SK-N-SH (cell line): ENCODE data around the gene SFXN1. TPM values are rescaled to one million over a fixed set of nuclear protein-coding genes. Genes with fewer than 3 reads are reported as not detected.

Experiments used
- CTCF ChIA-PET: fragments of 300-600, 350-600 bp; formaldehyde crosslinking; extraction: SDS; loops from one replicate; lab custom pipeline; 2021; lab: Yijun Ruan, JAX
- POLR2A ChIA-PET: fragments of 350-600 bp; sonication (Branson Sonifier 250); formaldehyde crosslinking; extraction: SDS; loops from one replicate; lab custom pipeline; 2020; ENCODE audit warnings: antibody characterized with exemption, inconsistent platforms; lab: Yijun Ruan, JAX
- DNase-seq: peaks from one replicate; pipeline ENCODE4 v3.0.0; 2012
- H2AFZ ChIP-seq: fragments of 200-600 bp; sonication (generic); 2 replicates; pipeline ENCODE4 v1.8.1; 2016; ENCODE audit warnings: antibody characterized with exemption, mild to moderate bottlenecking, low read depth
- H3F3A ChIP-seq: fragments of 200-600 bp; sonication (generic); replicated peaks from 2 replicates; pipeline ENCODE3; 2016; ENCODE audit warnings: antibody characterized with exemption, mild to moderate bottlenecking; ENCODE audit not compliant: insufficient read depth
- H3K27ac ChIP-seq, 2 experiments: fragments of 200-500 bp in 1 of 2; fragments of 200-600 bp in 1 of 2; sonication (Bioruptor generic) in 1 of 2; sonication (generic), shearing (Covaris generic) in 1 of 2; 2 replicates each; pipeline versions ENCODE4 v1.5.1 to v1.6.1; 2014 to 2016; ENCODE audit warnings: low read depth in 2 of 2, inconsistent platforms in 1 of 2, low read length in 1 of 2, mild to moderate bottlenecking in 1 of 2, mixed read lengths in 1 of 2
- H3K27me3 ChIP-seq: fragments of 200-600 bp; sonication (generic), shearing (Covaris generic); 2 replicates; pipeline ENCODE4 v1.6.1; 2016; ENCODE audit warnings: mixed run types; ENCODE audit not compliant: insufficient read depth
- H3K36me3 ChIP-seq, 2 experiments: fragments of 200-500 bp in 1 of 2; fragments of 200-600 bp in 1 of 2; sonication (Bioruptor generic) in 1 of 2; sonication (generic) in 1 of 2; replicated peaks in 1 of 2; 2 replicates each; pipeline versions ENCODE3 to v1.5.1; 2014 to 2016; ENCODE audit warnings: low read length in 1 of 2, mild to moderate bottlenecking in 1 of 2; ENCODE audit not compliant: insufficient read depth in 2 of 2, control insufficient read depth in 1 of 2
- H3K4me1 ChIP-seq, 2 experiments: fragments of 200-500 bp in 1 of 2; fragments of 200-600 bp in 1 of 2; sonication (Bioruptor generic) in 1 of 2; sonication (generic), shearing (Covaris generic) in 1 of 2; 2 replicates each; pipeline versions ENCODE4 v1.5.1 to v1.6.1; 2014 to 2016; ENCODE audit warnings: low read depth in 1 of 2, low read length in 1 of 2, mixed run types in 1 of 2; ENCODE audit not compliant: insufficient read depth in 2 of 2, control insufficient read depth in 1 of 2
- H3K4me2 ChIP-seq: fragments of 200-600 bp; sonication (generic), shearing (Covaris generic); 2 replicates; pipeline ENCODE4 v1.6.1; 2017; ENCODE audit warnings: mixed run types
- H3K4me3 ChIP-seq, 2 experiments: fragments of 200-500 bp in 1 of 2; fragments of 200-600 bp in 1 of 2; sonication (Bioruptor generic) in 1 of 2; sonication (generic), shearing (Covaris generic) in 1 of 2; 2 replicates each; pipeline versions ENCODE4 v1.5.1 to v1.8.1; 2014 to 2016; ENCODE audit warnings: low read depth in 2 of 2, inconsistent platforms in 1 of 2, low read length in 1 of 2, mild to moderate bottlenecking in 1 of 2, mixed read lengths in 1 of 2, moderate library complexity in 1 of 2
- H3K79me2 ChIP-seq: fragments of 200-600 bp; sonication (generic); 2 replicates; pipeline ENCODE4 v1.8.1; 2017; ENCODE audit warnings: mild to moderate bottlenecking; ENCODE audit not compliant: insufficient read depth
- H3K9ac ChIP-seq: fragments of 200-600 bp; sonication (generic); 2 replicates; pipeline ENCODE4 v1.6.1; 2017; ENCODE audit warnings: mixed run types
- H3K9me2 ChIP-seq: fragments of 200-600 bp; sonication (generic); 2 replicates; pipeline ENCODE4 v1.6.1; 2017; ENCODE audit warnings: mixed run types
- H3K9me3 ChIP-seq: fragments of 200-600 bp; sonication (generic); 2 replicates; pipeline ENCODE4 v1.6.1; 2017; ENCODE audit warnings: mixed run types, mild to moderate bottlenecking, moderate library complexity
- H4K20me1 ChIP-seq: fragments of 200-600 bp; sonication (generic); 2 replicates; pipeline ENCODE4 v1.6.1; 2017; ENCODE audit warnings: mild to moderate bottlenecking, mixed run types; ENCODE audit not compliant: insufficient read depth
- CHD2 ChIP-seq: fragments of 150-350 bp; IDR thresholded peaks from 2 replicates; pipeline ENCODE4 v1.6.1; 2018; ENCODE audit warnings: low read length; ENCODE audit not compliant: partially characterized antibody
- EZH2phosphoT487 ChIP-seq: fragments of 200-600 bp; sonication (generic); IDR thresholded peaks from 2 replicates; pipeline ENCODE4 v1.6.1; 2017; ENCODE audit warnings: low read depth, mixed run types, mild to moderate bottlenecking, antibody characterized with exemption, moderate library complexity, borderline replicate concordance
- FOXJ3 ChIP-seq: sonication (generic); formaldehyde crosslinking; IDR thresholded peaks from 2 replicates; pipeline ENCODE4 v1.5.1; 2020; ENCODE audit warnings: mild to moderate bottlenecking, missing genetic modification reagents
- GABPA ChIP-seq: IDR thresholded peaks from 2 replicates; pipeline ENCODE4 v1.4.0; 2012; ENCODE audit warnings: low read depth, mild to moderate bottlenecking
- JUND ChIP-seq: IDR thresholded peaks from 2 replicates; pipeline ENCODE4 v1.4.0; 2012
- MEF2A ChIP-seq: IDR thresholded peaks from 2 replicates; pipeline ENCODE4 v1.4.0; 2012; ENCODE audit warnings: low read depth, borderline replicate concordance
- MXI1 ChIP-seq: IDR thresholded peaks from 2 replicates; pipeline ENCODE4 v1.6.1; 2012; ENCODE audit warnings: mild to moderate bottlenecking, low read depth, low read length, improper control_type of control experiment
- NFIC ChIP-seq: IDR thresholded peaks from 2 replicates; pipeline ENCODE4 v1.4.0; 2012; ENCODE audit warnings: borderline replicate concordance
- NRF1 ChIP-seq: IDR thresholded peaks from 2 replicates; pipeline ENCODE4 v1.6.1; 2012; ENCODE audit warnings: low read depth, mild to moderate bottlenecking, low read length
- POLR2AphosphoS5 ChIP-seq: IDR thresholded peaks from 2 replicates; pipeline ENCODE4 v1.6.1; 2012; ENCODE audit warnings: low read depth, low read length
- RAD21 ChIP-seq: IDR thresholded peaks from 2 replicates; pipeline ENCODE4 v1.6.1; 2012; ENCODE audit warnings: mild to moderate bottlenecking, low read length
- RCOR1 ChIP-seq: fragments of 150-350 bp; IDR thresholded peaks from 2 replicates; pipeline ENCODE4 v1.6.1; 2017; ENCODE audit warnings: antibody characterized with exemption, low read length
- RFX5 ChIP-seq: IDR thresholded peaks from 2 replicates; pipeline ENCODE4 v1.6.1; 2012; ENCODE audit warnings: mild to moderate bottlenecking, improper control_type of control experiment, low read length
- TCF12 ChIP-seq: IDR thresholded peaks from 2 replicates; pipeline ENCODE4 v1.4.0; 2012
- USF2 ChIP-seq: fragments of 150-350 bp; IDR thresholded peaks from 2 replicates; pipeline ENCODE4 v1.6.1; 2017; ENCODE audit warnings: antibody characterized with exemption, low read length, low read depth, borderline replicate concordance
- WGBS: methylation state at CpG from one replicate; pipeline ENCODE4 v1.1.6; 2017; ENCODE audit warnings: low lambda C conversion rate; 5-methylcytosine and 5-hydroxymethylcytosine counted together
- polyA plus RNA-seq, 3 experiments: library from polyadenylated mRNA; depleted of rRNA; stranded (reverse); fragments of >200 nt; gene quantifications; 2 replicates each; pipeline ENCODE4 v1.2.3, GENCODE V29; 2012
- TF ChIP-seq, protein P1 (sequence below): fragments of 200-600 bp; sonication (generic); IDR thresholded peaks from 2 replicates; pipeline ENCODE4 v1.6.1; 2017; ENCODE audit warnings: antibody characterized with exemption, mild to moderate bottlenecking, moderate library complexity
- TF ChIP-seq, protein P2 (sequence below): fragments of 150-350 bp; IDR thresholded peaks from 2 replicates; pipeline ENCODE4 v1.6.1; 2016; ENCODE audit warnings: mild to moderate bottlenecking, low read depth, low read length
- TF ChIP-seq, protein P3 (sequence below): IDR thresholded peaks from 2 replicates; pipeline ENCODE4 v1.4.0; 2012; ENCODE audit warnings: low read depth, borderline replicate concordance

The SFXN1 gene
- polyA plus RNA-seq, 1 of the 3 experiments (the other 2 are of a cell fraction) = 73.6 TPM

- H3K4me3 ChIP-seq = no peak overlapping the region; a peak in 2 of 4 replicates
- H3K36me3 ChIP-seq = no peaks in the 10 kb centered on the region
- H2AFZ ChIP-seq = no peak overlapping the region; the same call in 1 of the 2 replicates
- H3K4me1 ChIP-seq = no peaks in the 10 kb centered on the region; a peak in 1 of 4 replicates
- H3K9me3 ChIP-seq = no peaks in the 10 kb centered on the region
- no peak overlapping the region for H3K9ac ChIP-seq
- no peaks in the 10 kb centered on the region for H3F3A ChIP-seq
- ChIA-PET CTCF (interaction anchor here (0.6 to 3.2 kb wide), 42 partner anchors 9 to 565 kb away, joined by 3 to 40 read pairs (median 4); partner anchors contain the start of genes DRD1 and SFXN1), POLR2A (interaction anchor here (1.4 kb wide), 1 partner anchor 14 kb away, joined by 5 read pairs; the partner anchor contains the start of gene SFXN1)
- no peaks in the 10 kb centered on the region for H4K20me1 ChIP-seq
- TF ChIP-seq, protein P1, sequence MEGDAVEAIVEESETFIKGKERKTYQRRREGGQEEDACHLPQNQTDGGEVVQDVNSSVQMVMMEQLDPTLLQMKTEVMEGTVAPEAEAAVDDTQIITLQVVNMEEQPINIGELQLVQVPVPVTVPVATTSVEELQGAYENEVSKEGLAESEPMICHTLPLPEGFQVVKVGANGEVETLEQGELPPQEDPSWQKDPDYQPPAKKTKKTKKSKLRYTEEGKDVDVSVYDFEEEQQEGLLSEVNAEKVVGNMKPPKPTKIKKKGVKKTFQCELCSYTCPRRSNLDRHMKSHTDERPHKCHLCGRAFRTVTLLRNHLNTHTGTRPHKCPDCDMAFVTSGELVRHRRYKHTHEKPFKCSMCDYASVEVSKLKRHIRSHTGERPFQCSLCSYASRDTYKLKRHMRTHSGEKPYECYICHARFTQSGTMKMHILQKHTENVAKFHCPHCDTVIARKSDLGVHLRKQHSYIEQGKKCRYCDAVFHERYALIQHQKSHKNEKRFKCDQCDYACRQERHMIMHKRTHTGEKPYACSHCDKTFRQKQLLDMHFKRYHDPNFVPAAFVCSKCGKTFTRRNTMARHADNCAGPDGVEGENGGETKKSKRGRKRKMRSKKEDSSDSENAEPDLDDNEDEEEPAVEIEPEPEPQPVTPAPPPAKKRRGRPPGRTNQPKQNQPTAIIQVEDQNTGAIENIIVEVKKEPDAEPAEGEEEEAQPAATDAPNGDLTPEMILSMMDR = peak; percentile 68
- no peak for TF ChIP-seq CHD2
- TF ChIP-seq RAD21 = peak; percentile 51; the same call in 1 of the 2 replicates
- no peaks in the 10 kb centered on the region for H3K27me3 ChIP-seq
- no peaks in the 10 kb centered on the region for H3K9me2 ChIP-seq
- DNase-seq = peak; percentile 62
- no peak overlapping the region for H3K4me2 ChIP-seq
- H3K27ac ChIP-seq = no peak overlapping the region
- WGBS = 42% methylated on average over 11 of the region's 11 CpGs
- H3K79me2 ChIP-seq = no peaks in the 10 kb centered on the region
Observed at GRCh38 chr5:175464074-175464941, 14.1 kb upstream of the SFXN1 start.

- no peaks in the 10 kb centered on the region for H3K27me3 ChIP-seq
- ChIA-PET POLR2A (interaction anchor here (1.4 kb wide), 1 partner anchor 13 kb away, joined by 5 read pairs; the partner anchor contains the start of gene SFXN1), CTCF (interaction anchor here (0.6 to 3.2 kb wide), 38 partner anchors 9 to 566 kb away, joined by 3 to 40 read pairs (median 4); partner anchors contain the start of genes DRD1 and SFXN1)
- no peaks in the 10 kb centered on the region for H3K36me3 ChIP-seq
- no peak overlapping the region; a peak in 1 of 4 replicates for H3K4me3 ChIP-seq
- DNase-seq = no peak
- no peaks in the 10 kb centered on the region for H3K79me2 ChIP-seq
- no peak overlapping the region for H3K9ac ChIP-seq
- no peaks in the 10 kb centered on the region for H3K9me2 ChIP-seq
- H3K9me3 ChIP-seq = no peaks in the 10 kb centered on the region
- no peak overlapping the region for H3K27ac ChIP-seq
- H3F3A ChIP-seq = no peaks in the 10 kb centered on the region
- H2AFZ ChIP-seq = no peak overlapping the region; the same call in 1 of the 2 replicates
- no peaks in the 10 kb centered on the region for H4K20me1 ChIP-seq
- no peaks in the 10 kb centered on the region; a peak in 1 of 4 replicates for H3K4me1 ChIP-seq
- H3K4me2 ChIP-seq = no peak overlapping the region
- WGBS = 0% methylated on average over 3 of the region's 3 CpGs
- no peak for TF ChIP-seq RFX5
- no peak for TF ChIP-seq RAD21
- no peak for TF ChIP-seq GABPA
- TF ChIP-seq MEF2A = no peak
- TF ChIP-seq USF2 = no peak
- no peak for TF ChIP-seq TCF12
- no peak for TF ChIP-seq MXI1
- TF ChIP-seq EZH2phosphoT487 = no peak
- TF ChIP-seq JUND = no peak
- TF ChIP-seq RCOR1 = no peak
- no peak for TF ChIP-seq NFIC
- no peak for TF ChIP-seq NRF1
- TF ChIP-seq, protein P2, sequence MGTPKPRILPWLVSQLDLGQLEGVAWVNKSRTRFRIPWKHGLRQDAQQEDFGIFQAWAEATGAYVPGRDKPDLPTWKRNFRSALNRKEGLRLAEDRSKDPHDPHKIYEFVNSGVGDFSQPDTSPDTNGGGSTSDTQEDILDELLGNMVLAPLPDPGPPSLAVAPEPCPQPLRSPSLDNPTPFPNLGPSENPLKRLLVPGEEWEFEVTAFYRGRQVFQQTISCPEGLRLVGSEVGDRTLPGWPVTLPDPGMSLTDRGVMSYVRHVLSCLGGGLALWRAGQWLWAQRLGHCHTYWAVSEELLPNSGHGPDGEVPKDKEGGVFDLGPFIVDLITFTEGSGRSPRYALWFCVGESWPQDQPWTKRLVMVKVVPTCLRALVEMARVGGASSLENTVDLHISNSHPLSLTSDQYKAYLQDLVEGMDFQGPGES = no peak
- TF ChIP-seq, protein P3, sequence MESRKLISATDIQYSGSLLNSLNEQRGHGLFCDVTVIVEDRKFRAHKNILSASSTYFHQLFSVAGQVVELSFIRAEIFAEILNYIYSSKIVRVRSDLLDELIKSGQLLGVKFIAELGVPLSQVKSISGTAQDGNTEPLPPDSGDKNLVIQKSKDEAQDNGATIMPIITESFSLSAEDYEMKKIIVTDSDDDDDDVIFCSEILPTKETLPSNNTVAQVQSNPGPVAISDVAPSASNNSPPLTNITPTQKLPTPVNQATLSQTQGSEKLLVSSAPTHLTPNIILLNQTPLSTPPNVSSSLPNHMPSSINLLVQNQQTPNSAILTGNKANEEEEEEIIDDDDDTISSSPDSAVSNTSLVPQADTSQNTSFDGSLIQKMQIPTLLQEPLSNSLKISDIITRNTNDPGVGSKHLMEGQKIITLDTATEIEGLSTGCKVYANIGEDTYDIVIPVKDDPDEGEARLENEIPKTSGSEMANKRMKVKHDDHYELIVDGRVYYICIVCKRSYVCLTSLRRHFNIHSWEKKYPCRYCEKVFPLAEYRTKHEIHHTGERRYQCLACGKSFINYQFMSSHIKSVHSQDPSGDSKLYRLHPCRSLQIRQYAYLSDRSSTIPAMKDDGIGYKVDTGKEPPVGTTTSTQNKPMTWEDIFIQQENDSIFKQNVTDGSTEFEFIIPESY = no peak
- TF ChIP-seq POLR2AphosphoS5 = no peak
- TF ChIP-seq FOXJ3 (CRISPR knock-in tag) = no peak
Observed at GRCh38 chr5:175464942-175465233, 13.5 kb upstream of the SFXN1 start.
